Activated effector memory CD4-positive, alpha-beta T cell treated with anti-CD3 and anti-CD28 coated beads, Interleukin-2, amount 50 U/mL, for 16 hours (primary cell): ENCODE results near the gene TMEM121.
A peak's percentile ranks its signal among the peaks of the same experiment; 100 is the strongest.
"Not testable (repeated sequence)": the region's sequence is repeated elsewhere in the genome, so short reads cannot be mapped to it uniquely, and the experiment has no call there.

Source experiments
- DNase-seq: peaks from one replicate; pipeline ENCODE4 v3.0.0-alpha.2; 2020

TMEM121 gene

GRCh38 chr14:105547741-105548169 is 21.4 kb downstream of the TMEM121 start:
- no peak for DNase-seq

- no peak for DNase-seq
These were observed 23.1 kb downstream of the TMEM121 start for GRCh38 chr14:105549481-105549880.

GRCh38 chr14:105554022-105554421 is 27.6 kb downstream of the TMEM121 start:
- DNase-seq, result no peak

DNA sequence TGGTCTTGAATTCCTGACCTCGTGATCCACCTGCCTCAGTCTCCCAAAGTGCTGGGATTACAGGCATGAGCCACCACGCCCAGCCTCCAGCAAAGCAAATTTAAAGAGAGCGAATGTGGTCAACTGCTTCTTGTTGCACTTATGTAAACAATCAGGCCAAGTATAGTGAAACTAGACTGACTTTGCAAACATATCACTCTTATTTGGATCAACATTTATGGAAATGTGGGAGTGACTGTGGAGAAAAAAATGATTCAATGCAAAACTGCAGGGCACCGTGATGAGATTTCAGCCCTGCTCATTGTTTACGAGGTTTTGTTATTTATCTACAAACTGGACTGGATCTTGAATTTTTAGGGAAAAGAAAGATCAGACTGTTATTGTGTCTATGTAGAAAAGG is 28.1 kb downstream of the TMEM121 start:
- DNase-seq, result no peak

GRCh38 chr14:105557671-105558070 is 31.3 kb downstream of the TMEM121 start:
- not testable (repeated sequence) for DNase-seq

DNA sequence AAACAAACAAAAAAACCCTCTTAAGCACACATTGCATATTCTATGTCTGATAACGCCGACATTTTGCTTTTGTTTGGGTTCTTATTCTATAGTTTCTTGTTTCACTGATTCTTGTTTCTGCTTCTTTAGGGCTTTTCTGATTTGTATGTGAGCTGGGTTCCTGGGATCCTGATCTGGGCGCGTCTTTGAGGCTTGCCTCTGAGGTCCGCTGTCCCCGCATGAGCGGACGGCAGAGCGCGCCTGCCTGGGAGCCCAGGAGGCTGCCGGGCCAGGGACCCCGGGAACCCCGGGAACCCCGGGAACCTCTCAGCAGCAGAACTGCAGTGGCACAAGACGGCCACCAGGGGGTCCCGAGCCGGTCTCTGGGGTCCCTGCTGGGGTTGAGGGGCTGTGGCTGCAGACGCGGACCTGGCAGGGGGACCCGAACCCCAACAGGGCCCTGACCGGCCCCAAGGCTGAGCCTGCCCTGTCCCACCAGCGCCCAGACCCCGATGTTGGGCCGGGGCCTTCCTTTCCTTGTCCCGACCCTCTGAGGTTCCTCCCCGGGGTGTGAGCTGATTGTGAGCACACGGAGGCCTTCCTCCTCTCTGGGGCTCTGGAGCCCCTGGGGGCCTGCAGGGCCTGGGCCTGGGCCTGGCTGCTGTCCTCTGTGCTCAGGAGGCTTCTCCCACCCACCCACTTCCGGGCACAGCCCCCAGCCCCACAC is 32.2 kb downstream of the TMEM121 start:
- not testable (repeated sequence) for DNase-seq

DNA sequence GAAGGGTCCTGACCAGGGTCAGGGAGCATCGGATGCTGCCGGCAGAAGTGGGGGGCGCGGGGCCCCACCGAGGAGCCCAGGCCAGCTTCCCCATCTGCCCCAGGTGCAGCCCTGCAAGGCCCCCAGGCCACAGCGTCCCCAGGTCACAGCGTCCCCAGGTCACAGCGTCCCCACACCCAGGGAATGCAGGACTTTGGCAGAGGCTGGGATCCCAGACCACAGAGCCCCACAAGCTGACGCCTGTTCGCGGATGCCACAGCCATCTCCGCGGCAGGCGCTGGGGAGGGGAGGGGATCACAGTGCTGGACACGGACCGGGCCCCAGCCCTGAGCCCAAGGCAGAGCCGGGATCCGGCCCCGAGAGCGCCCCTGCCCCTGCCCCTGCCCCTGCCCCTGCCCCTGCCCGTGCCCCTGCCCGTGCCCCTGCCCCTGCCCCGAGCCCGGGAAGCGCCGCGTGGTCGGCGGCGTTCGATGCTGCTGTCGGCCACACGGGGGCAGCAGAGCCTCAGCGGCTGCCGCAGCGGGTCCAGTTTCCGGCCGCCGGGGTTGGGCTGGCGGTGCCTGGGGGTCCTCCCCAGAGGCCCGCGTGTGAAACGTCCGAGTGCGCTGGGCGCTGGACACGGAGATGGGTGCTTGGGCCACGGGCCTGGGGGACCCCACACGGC is 33.1 kb downstream of the TMEM121 start:
- not testable (repeated sequence) for DNase-seq

GRCh38 chr14:105560048-105560669 is 33.8 kb downstream of the TMEM121 start:
- DNase-seq, result not testable (repeated sequence)

- DNase-seq, result not testable (repeated sequence)
These were observed 35.0 kb downstream of the TMEM121 start for GRCh38 chr14:105561345-105561744.

GRCh38 chr14:105562713-105563346 is 36.4 kb downstream of the TMEM121 start:
- no peak for DNase-seq

DNA sequence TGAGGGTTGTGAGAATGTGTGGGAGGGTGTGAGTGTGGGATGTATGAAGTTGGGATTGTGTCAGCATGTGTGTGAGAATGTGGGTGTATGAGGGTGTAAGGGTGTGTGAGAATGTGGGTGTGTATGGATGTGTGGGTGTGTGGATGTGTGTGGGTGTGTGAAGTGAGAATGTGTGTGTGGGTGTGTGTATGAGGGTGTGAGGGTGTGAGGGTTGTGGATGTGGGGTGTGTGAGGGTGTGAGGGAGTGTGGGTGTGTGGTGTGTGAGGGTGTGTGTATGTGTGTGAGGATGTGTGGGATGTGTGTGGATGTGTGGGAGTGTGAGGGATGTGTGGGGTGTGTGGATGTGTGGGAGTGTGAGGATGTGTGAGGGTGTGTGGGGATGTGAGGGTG is 37.0 kb downstream of the TMEM121 start:
- no peak for DNase-seq

DNA sequence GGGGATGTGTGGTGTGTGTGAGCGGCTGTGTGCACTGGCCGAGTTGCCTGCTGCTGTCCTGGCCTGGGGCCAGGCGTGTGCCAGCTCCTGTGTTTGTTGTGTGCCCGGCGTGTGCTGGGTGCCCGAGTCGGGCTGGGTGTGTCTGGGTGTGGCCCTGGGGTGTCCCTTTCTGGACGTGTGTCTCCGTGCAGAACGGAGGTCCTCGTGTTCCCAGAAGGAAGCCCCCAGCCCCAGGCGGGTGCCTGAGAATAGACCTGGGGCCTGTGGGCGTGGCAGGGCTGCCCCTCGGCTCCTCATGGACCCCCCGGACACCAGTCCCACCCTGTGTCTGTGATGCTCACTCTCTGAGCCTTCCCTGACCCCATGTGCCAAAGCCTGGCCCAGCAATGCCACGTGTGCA is 38.2 kb downstream of the TMEM121 start:
- not testable (repeated sequence) for DNase-seq

- not testable (repeated sequence) for DNase-seq
These were observed 39.0 kb downstream of the TMEM121 start for GRCh38 chr14:105565185-105565919.

DNA sequence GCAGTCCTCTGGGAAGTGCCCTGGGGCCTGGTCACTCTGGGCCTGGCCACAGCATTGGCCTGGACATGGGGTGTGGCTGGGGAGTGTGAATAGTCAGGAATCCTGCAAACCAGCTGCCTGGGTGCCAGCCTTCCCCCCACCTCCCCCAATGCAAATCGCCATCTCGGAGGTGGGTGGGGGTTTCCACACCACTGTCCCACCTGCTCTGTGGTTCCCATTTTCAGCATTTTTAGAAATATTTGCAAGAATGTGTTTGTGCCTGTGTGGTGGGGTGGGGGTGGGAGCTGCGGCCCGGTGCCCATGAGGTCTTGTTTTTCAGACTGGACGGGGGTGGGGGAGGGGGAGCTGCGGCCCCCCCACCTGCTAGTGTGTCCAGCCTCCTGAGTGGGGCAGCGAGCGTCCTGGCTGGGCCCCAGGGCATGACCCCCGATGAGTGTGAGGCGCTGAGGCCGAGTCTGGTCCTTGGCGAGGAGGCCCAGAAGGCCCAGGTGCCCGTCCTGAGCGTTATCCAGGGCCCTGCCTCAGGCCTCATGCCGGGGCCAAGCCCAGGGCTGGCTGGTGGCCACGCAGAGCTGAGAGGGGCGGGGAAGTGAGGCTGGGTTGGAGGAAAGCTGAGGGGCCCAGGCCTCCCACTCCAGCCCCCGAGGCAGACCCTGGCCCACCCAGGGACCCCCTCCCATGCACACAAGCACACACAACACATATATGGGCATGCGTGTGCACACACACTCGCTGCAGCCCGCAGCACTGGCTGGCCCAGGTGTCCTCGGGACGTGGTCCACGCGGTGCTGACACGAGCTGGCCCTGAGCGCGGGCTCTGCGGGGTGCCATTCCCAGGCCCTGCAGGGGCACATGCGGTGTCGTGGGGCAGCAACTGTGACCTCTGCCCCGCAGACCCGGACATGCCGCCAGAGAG is 40.1 kb downstream of the TMEM121 start:
- not testable (repeated sequence) for DNase-seq

- not testable (repeated sequence) for DNase-seq
These were observed 41.1 kb downstream of the TMEM121 start for GRCh38 chr14:105567164-105568103.

- not testable (repeated sequence) for DNase-seq
These were observed 41.9 kb downstream of the TMEM121 start for GRCh38 chr14:105568140-105568843.

DNA sequence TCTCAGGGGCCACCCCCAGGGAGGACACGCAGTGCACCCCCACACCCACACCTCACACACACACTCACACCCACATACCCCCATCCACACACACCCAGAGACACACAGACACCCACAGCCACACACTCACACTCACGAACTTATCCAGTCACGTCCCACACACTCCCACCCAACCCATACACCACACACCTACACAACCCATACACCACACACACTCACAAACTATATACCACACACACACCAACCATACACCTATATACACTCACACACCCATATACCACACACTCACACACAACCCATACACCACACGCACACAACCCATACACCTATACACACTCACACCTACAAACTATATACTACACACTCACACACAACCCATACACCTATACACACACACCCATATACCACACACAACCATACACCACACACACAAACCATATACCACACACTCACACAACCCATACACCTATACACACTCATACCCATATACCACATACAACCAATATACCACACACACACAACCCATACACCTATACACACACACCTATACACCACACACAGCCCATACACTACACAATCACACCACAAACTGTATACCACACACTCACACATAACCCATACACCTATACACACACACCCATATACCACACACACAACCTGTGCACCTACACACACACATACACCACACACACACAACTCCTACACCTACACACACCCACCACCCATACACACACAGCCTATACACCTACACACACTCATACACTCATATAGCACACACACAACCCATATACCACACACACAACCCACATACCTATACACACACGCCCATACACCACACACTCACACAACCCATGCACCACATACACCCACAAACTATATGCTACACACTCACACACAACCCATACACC is 42.7 kb downstream of the TMEM121 start:
- peak; percentile 12 for DNase-seq

- DNase-seq, result no peak
These were observed 44.1 kb downstream of the TMEM121 start for GRCh38 chr14:105570482-105570881.
